Calu3 (cell line): ENCODE results near the gene TM9SF3. TPM values are rescaled to one million over a fixed set of nuclear protein-coding genes. Genes with fewer than 3 reads are reported as not detected.

Experiments
- BruUV-seq: library from RNA; stranded (reverse); fragments of 400-500 nt; replicated peaks from 2 replicates; lab custom pipeline; 2021; lab: Mats Ljungman, UMichigan
- CTCF ChIA-PET: fragments of 300-600 bp; sonication (Branson Sonifier 250); formaldehyde crosslinking; loops from one replicate; lab custom pipeline; 2022; ENCODE audit warnings: antibody characterized with exemption; lab: Charles Lee
- DNase-seq: peaks from one replicate; pipeline ENCODE4 v3.0.0; 2022
- H3K27ac Mint-ChIP-seq: one replicate; pipeline ENCODE4 v1.8.0; 2022; ENCODE audit warnings: mixed read lengths; ENCODE audit not compliant: unreplicated experiment
- H3K27me3 Mint-ChIP-seq: one replicate; pipeline ENCODE4 v1.8.0; 2022; ENCODE audit warnings: mixed read lengths; ENCODE audit not compliant: unreplicated experiment
- H3K36me3 Mint-ChIP-seq: one replicate; pipeline ENCODE4 v1.8.0; 2022; ENCODE audit warnings: mild to moderate bottlenecking, moderate library complexity, mixed read lengths; ENCODE audit not compliant: insufficient read depth, unreplicated experiment
- H3K4me1 Mint-ChIP-seq: one replicate; pipeline ENCODE4 v1.8.0; 2022; ENCODE audit warnings: mild to moderate bottlenecking, low read depth, mixed read lengths; ENCODE audit not compliant: unreplicated experiment
- H3K4me3 Mint-ChIP-seq: one replicate; pipeline ENCODE4 v1.8.0; 2022; ENCODE audit warnings: mild to moderate bottlenecking, low read depth, moderate library complexity, mixed read lengths; ENCODE audit not compliant: unreplicated experiment
- H3K9me3 Mint-ChIP-seq: one replicate; pipeline ENCODE4 v1.8.0; 2022; ENCODE audit warnings: low read depth, mixed read lengths; ENCODE audit not compliant: unreplicated experiment
- intact Hi-C: fragments of 100-400 bp; cut with micrococcal nuclease; formaldehyde crosslinking; loops from one replicate; pipeline ENCODE4 v1.10.0; 2022; ENCODE audit not compliant: unreplicated experiment
- total RNA-seq: library from RNA; stranded (reverse); gene quantifications from 2 replicates; pipeline ENCODE4 v1.2.3, GENCODE V29; 2022
- TF ChIP-seq, protein P1 (sequence below): fragments of 200-600 bp; IDR thresholded peaks from one replicate; pipeline ENCODE4 v1.8.0; 2022; ENCODE audit warnings: antibody characterized with exemption; ENCODE audit not compliant: unreplicated experiment

The TM9SF3 gene
- total RNA-seq, 1 experiment from 2014 or later = 177 TPM

DNA sequence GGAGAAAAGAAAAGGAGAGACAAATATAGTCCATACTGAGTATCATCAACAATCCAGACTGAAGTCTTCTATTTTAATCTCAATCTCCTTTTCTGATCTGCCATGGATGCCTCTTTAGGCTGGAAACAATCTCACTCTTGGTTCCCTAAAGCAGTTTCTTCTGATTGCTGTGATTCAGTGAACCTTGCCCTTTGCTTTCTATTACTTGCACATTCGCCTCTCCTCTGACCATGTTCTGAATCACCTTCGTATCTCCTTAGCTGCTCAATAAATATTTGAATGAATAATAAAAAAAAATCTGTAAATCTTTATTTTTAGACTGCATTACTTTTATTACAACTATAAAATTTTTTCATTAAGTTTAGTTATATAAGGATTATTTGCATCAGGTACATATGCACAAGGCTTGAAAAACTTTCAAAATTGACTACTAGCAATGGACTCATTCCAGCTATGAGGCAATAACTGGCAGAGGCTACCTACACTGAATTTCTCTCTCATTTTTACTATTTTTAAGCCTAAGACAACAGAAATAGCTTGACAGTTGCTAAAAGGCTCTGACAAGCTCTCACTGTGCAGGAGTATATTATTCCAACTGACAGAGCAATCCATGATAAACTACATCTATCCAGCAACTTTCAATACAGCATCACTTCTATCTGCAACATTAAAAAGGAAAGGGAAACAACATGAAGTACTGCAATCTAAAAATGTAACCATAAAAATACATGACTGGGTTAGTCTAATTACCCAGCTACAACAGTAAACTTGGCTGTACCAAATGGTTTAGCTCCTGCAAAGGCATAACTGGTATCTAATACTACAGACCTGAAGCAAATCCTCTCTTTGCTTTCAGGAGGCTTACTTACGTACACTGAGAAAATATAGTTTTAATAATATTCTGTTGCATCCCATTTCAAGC is 25.6 kb downstream of the TM9SF3 start:
- H3K27me3 Mint-ChIP-seq = no peaks in the 10 kb centered on the region
- H3K9me3 Mint-ChIP-seq = no peaks in the 10 kb centered on the region
- TF ChIP-seq, protein P1, sequence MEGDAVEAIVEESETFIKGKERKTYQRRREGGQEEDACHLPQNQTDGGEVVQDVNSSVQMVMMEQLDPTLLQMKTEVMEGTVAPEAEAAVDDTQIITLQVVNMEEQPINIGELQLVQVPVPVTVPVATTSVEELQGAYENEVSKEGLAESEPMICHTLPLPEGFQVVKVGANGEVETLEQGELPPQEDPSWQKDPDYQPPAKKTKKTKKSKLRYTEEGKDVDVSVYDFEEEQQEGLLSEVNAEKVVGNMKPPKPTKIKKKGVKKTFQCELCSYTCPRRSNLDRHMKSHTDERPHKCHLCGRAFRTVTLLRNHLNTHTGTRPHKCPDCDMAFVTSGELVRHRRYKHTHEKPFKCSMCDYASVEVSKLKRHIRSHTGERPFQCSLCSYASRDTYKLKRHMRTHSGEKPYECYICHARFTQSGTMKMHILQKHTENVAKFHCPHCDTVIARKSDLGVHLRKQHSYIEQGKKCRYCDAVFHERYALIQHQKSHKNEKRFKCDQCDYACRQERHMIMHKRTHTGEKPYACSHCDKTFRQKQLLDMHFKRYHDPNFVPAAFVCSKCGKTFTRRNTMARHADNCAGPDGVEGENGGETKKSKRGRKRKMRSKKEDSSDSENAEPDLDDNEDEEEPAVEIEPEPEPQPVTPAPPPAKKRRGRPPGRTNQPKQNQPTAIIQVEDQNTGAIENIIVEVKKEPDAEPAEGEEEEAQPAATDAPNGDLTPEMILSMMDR = no peak
- no peak overlapping the region for H3K4me3 Mint-ChIP-seq
- H3K36me3 Mint-ChIP-seq = peaks cover 24% of the 10 kb centered on the region
- H3K4me1 Mint-ChIP-seq = peaks cover under 1% of the 10 kb centered on the region
- intact Hi-C loops = no loop called here
- no peak for DNase-seq
- no peak overlapping the region for H3K27ac Mint-ChIP-seq
- CTCF ChIA-PET = no interaction called here
- no TSS peak for BruUV-seq

DNA sequence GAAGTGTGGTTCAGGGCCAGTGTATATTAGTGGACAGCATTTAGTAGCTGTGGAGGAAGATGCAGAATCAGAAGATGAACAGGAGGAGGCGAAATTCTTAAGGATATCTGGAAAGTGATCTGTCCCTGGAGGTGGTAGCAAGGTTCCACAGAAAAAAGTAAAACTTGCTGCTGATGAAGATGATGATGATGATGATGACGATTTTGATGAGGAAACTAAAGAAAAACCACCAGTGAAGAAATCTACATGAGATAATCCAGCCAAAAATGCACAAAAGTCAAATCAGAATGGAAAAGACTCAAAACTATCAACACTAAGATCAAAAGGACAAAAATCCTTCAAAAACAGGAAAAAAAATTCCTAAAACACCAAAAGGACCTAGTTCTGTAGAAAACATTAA is 26.3 kb downstream of the TM9SF3 start:
- no peaks in the 10 kb centered on the region for H3K9me3 Mint-ChIP-seq
- H3K27ac Mint-ChIP-seq = no peak overlapping the region
- peaks cover 23% of the 10 kb centered on the region for H3K36me3 Mint-ChIP-seq
- BruUV-seq = no TSS peak
- CTCF ChIA-PET = no interaction called here
- H3K4me3 Mint-ChIP-seq = no peak overlapping the region
- no peaks in the 10 kb centered on the region for H3K27me3 Mint-ChIP-seq
- DNase-seq = no peak
- TF ChIP-seq, protein P1 = no peak
- no peaks in the 10 kb centered on the region for H3K4me1 Mint-ChIP-seq
- intact Hi-C loops = no loop called here

DNA sequence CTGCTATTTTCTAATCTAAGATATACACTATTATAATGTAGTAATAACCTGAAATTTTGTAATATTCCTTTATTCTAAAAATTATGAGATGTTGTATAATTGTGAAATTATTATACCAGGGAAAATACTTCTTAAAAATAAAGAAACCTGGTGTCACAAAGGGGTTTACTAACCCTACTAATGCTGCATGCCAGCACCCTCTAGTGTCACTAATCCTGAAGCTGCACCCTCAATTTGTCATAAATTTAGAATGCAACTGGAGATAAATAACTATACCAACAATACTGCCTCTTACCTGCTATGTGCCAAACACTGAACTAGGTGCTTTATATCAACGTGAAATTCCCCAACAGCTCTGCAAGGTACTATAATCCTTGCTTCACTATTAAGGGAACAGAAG is 30.8 kb downstream of the TM9SF3 start:
- Mint-ChIP-seq H3K4me3 (no peak overlapping the region), H3K4me1 (no peaks in the 10 kb centered on the region), H3K36me3 (peaks cover 9% of the 10 kb centered on the region), H3K27me3 (no peaks in the 10 kb centered on the region), H3K9me3 (no peaks in the 10 kb centered on the region), H3K27ac (no peak overlapping the region)
- CTCF ChIA-PET = interaction anchor here (0.7 kb wide), 1 partner anchor 68 kb away, joined by 4 read pairs; no protein-coding TSS in a partner anchor
- no TSS peak for BruUV-seq
- DNase-seq = no peak
- intact Hi-C loops = no loop called here
- TF ChIP-seq, protein P1 = no peak

DNA sequence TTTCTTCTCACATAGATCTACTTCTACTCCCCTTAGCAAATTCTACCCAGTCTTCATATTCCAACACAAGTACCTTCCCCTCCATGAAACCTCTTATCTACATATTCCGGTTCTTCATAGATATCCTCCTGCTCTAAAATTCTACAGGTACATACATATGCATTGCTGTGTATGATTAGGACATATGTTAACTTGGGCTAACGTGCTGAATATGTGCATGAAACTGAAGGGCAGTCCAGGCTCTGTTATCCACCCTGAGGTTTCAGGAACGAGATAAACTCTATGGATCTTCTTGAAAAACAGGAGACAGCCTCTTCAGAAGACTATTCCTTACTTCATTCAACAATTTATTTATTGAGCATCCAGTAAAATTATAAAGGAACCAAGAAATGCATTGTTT is 31.5 kb downstream of the TM9SF3 start:
- CTCF ChIA-PET = no interaction called here
- no TSS peak for BruUV-seq
- Mint-ChIP-seq H3K9me3 (no peaks in the 10 kb centered on the region), H3K4me3 (no peak overlapping the region), H3K27me3 (no peaks in the 10 kb centered on the region), H3K27ac (no peak overlapping the region), H3K36me3 (peaks cover 6% of the 10 kb centered on the region), H3K4me1 (no peaks in the 10 kb centered on the region)
- TF ChIP-seq, protein P1 = no peak
- DNase-seq = no peak
- intact Hi-C loops = no loop called here
